ENCODE data around the gene FTO.

DNA sequence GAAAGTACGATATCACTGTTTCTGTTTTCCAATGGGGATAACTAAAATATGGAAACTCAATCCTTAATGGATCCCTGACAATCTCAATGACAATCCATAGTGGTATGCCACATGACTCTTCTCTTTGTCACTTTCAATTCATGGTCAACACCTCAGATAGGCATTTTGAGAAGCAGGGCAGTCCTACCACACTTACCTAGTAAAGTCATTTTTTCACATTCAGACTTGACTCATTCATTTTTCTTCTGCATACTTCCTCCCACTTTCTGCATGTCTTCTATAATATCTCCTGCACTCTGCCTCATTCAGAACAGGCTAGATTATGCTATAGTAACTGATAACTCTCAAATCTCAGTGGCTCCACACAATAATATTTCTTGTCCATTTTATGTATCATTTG, 117.5 kb downstream of the FTO start:
- TF ChIP-seq GATA2 (IDR thresholded peaks at IDR 0.05; ENCODE audit: low read depth, low read length) (no peak), GATA3 (IDR thresholded peaks at IDR 0.05; ENCODE audit: low read depth, low read length) (no peak)
